Ecto neural progenitor cell (in vitro differentiated cells): ENCODE results near the gene GAPVD1.

ENCODE experiments used
- DNase-seq: peaks from one replicate; pipeline ENCODE4 v3.0.0-alpha.2; 2018; ENCODE audit warnings: low spot score

GAPVD1 gene

GRCh38 chr9:125405938-125406809, 144.5 kb downstream of the GAPVD1 start:
- DNase-seq, result no peak

- no peak for DNase-seq
Observed at GRCh38 chr9:125406810-125407087, 145.1 kb downstream of the GAPVD1 start.

GRCh38 chr9:125407432-125407973, 145.9 kb downstream of the GAPVD1 start:
- DNase-seq, result no peak

GRCh38 chr9:125407974-125408900, 146.6 kb downstream of the GAPVD1 start:
- peak; percentile 90 for DNase-seq

- no peak for DNase-seq
Observed at GRCh38 chr9:125409217-125409636, 147.6 kb downstream of the GAPVD1 start.

- no peak for DNase-seq
Observed at GRCh38 chr9:125409637-125410521, 148.3 kb downstream of the GAPVD1 start.

GRCh38 chr9:125410522-125410894, 148.9 kb downstream of the GAPVD1 start:
- DNase-seq, result no peak

- DNase-seq, result peak; percentile 46
Observed at GRCh38 chr9:125411171-125411756, 149.6 kb downstream of the GAPVD1 start.

GRCh38 chr9:125412166-125412565, 150.5 kb downstream of the GAPVD1 start:
- no peak for DNase-seq

- DNase-seq, result no peak
Observed at GRCh38 chr9:125413579-125413978, 152.0 kb downstream of the GAPVD1 start.

GRCh38 chr9:125415583-125416460, 154.2 kb downstream of the GAPVD1 start:
- DNase-seq, result no peak

- no peak for DNase-seq
Observed at GRCh38 chr9:125416517-125416916, 154.9 kb downstream of the GAPVD1 start.
